Smooth muscle cell (in vitro differentiated cells): ENCODE measurements around the gene SCYGR7. TPM values are rescaled to one million over a fixed set of nuclear protein-coding genes. Genes with fewer than 3 reads are reported as not detected.

Experiments used
- DNase-seq: peaks from one replicate; lab custom pipeline; 2025; ENCODE audit not compliant: unreplicated experiment; lab: John Stamatoyannopoulos, UW
- H2AFZ ChIP-seq: fragments of 200-600 bp; sonication (generic); 2 replicates; pipeline ENCODE4 v1.6.0; 2016; ENCODE audit warnings: antibody characterized with exemption, low read depth, mild to moderate bottlenecking
- H3F3A ChIP-seq: fragments of 200-600 bp; sonication (generic); 2 replicates; pipeline ENCODE4 v1.6.0; 2017; ENCODE audit warnings: antibody characterized with exemption, low read depth
- H3K27ac ChIP-seq: fragments of 200-600 bp; sonication (generic); 2 replicates; pipeline ENCODE4 v1.5.1; 2016; ENCODE audit warnings: low read depth, mild to moderate bottlenecking
- H3K27me3 ChIP-seq: fragments of 200-600 bp; sonication (generic); 2 replicates; pipeline ENCODE4 v1.6.1; 2016; ENCODE audit warnings: low read depth, mild to moderate bottlenecking
- H3K36me3 ChIP-seq: fragments of 200-600 bp; sonication (generic); 2 replicates; pipeline ENCODE4 v1.5.1; 2016; ENCODE audit warnings: low read depth
- H3K4me1 ChIP-seq: fragments of 200-600 bp; sonication (generic); 2 replicates; pipeline ENCODE4 v1.5.1; 2016; ENCODE audit warnings: low read depth
- H3K4me2 ChIP-seq: fragments of 200-600 bp; sonication (generic); 2 replicates; pipeline ENCODE4 v1.6.0; 2016; ENCODE audit warnings: mild to moderate bottlenecking
- H3K4me3 ChIP-seq: fragments of 200-600 bp; sonication (generic); 2 replicates; pipeline ENCODE4 v1.5.1; 2016; ENCODE audit warnings: mild to moderate bottlenecking
- H3K79me2 ChIP-seq: fragments of 200-600 bp; sonication (generic); 2 replicates; pipeline ENCODE4 v1.6.0; 2016; ENCODE audit warnings: low read depth, mild to moderate bottlenecking
- H3K9ac ChIP-seq: fragments of 200-600 bp; sonication (generic); 2 replicates; pipeline ENCODE4 v1.6.0; 2016; ENCODE audit warnings: low read depth
- H3K9me3 ChIP-seq: fragments of 200-600 bp; sonication (generic); replicated peaks from 2 replicates; pipeline ENCODE4 v1.5.1; 2016; ENCODE audit warnings: low read depth
- H4K20me1 ChIP-seq: fragments of 200-600 bp; sonication (generic); 2 replicates; pipeline ENCODE4 v1.6.0; 2016; ENCODE audit warnings: low read depth
- WGBS: methylation state at CpG from one replicate; pipeline ENCODE4 v1.1.7; 2016; ENCODE audit warnings: low lambda C conversion rate; 5-methylcytosine and 5-hydroxymethylcytosine counted together
- polyA plus RNA-seq: library from polyadenylated mRNA; unstranded; fragments of >200 nt; fragmentation: Nextera tagmentation; extraction: Ambion mirVana; gene quantifications from 2 replicates; pipeline ENCODE4 v1.2.1, GENCODE V29; 2016
- total RNA-seq: library from RNA; depleted of rRNA; stranded (reverse); fragments of >200 nt; gene quantifications from 2 replicates; pipeline ENCODE4 v1.2.3, GENCODE V29; 2014
- TF ChIP-seq, protein P1 (sequence below): fragments of 200-600 bp; sonication (generic); IDR thresholded peaks from 2 replicates; pipeline ENCODE4 v1.5.1; 2017; ENCODE audit warnings: borderline replicate concordance, mild to moderate bottlenecking, antibody characterized with exemption; ENCODE audit not compliant: insufficient read depth, poor library complexity, severe bottlenecking

The SCYGR7 gene
- total and polyA plus RNA-seq, 2 experiments from 2014 or later, result not detected

GRCh38 chr2:227767830-227768229, 39.7 kb downstream of the SCYGR7 start:
- no peak for DNase-seq
- no peaks in the 10 kb centered on the region for H3K9me3 ChIP-seq
- no peak overlapping the region for H3K4me3 ChIP-seq
- H3K9ac ChIP-seq, result no peak overlapping the region
- H3F3A ChIP-seq, result no peaks in the 10 kb centered on the region
- 96% methylated on average over 22 of the region's 22 CpGs for WGBS
- H3K4me1 ChIP-seq, result no peaks in the 10 kb centered on the region
- H4K20me1 ChIP-seq, result no peaks in the 10 kb centered on the region
- no peak overlapping the region for H3K27ac ChIP-seq
- no peaks in the 10 kb centered on the region for H3K36me3 ChIP-seq
- TF ChIP-seq, protein P1, sequence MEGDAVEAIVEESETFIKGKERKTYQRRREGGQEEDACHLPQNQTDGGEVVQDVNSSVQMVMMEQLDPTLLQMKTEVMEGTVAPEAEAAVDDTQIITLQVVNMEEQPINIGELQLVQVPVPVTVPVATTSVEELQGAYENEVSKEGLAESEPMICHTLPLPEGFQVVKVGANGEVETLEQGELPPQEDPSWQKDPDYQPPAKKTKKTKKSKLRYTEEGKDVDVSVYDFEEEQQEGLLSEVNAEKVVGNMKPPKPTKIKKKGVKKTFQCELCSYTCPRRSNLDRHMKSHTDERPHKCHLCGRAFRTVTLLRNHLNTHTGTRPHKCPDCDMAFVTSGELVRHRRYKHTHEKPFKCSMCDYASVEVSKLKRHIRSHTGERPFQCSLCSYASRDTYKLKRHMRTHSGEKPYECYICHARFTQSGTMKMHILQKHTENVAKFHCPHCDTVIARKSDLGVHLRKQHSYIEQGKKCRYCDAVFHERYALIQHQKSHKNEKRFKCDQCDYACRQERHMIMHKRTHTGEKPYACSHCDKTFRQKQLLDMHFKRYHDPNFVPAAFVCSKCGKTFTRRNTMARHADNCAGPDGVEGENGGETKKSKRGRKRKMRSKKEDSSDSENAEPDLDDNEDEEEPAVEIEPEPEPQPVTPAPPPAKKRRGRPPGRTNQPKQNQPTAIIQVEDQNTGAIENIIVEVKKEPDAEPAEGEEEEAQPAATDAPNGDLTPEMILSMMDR, result no peak
- H3K27me3 ChIP-seq, result no peaks in the 10 kb centered on the region
- no peaks in the 10 kb centered on the region for H3K79me2 ChIP-seq
- no peak overlapping the region for H3K4me2 ChIP-seq
- H2AFZ ChIP-seq, result no peak overlapping the region

GRCh38 chr2:227772197-227772661, 44.1 kb downstream of the SCYGR7 start:
- Histone ChIP-seq H3F3A (no peaks in the 10 kb centered on the region), H3K4me2 (no peak overlapping the region), H3K4me1 (no peaks in the 10 kb centered on the region), H2AFZ (no peak overlapping the region), H3K9ac (no peak overlapping the region), H3K36me3 (no peaks in the 10 kb centered on the region), H3K27me3 (no peaks in the 10 kb centered on the region), H3K79me2 (no peaks in the 10 kb centered on the region), H3K27ac (no peak overlapping the region), H3K4me3 (no peak overlapping the region), H4K20me1 (no peaks in the 10 kb centered on the region), H3K9me3 (no peaks in the 10 kb centered on the region)
- DNase-seq, result no peak
- WGBS, result 88% methylated on average over 5 of the region's 5 CpGs
- TF ChIP-seq, protein P1, result no peak

DNA sequence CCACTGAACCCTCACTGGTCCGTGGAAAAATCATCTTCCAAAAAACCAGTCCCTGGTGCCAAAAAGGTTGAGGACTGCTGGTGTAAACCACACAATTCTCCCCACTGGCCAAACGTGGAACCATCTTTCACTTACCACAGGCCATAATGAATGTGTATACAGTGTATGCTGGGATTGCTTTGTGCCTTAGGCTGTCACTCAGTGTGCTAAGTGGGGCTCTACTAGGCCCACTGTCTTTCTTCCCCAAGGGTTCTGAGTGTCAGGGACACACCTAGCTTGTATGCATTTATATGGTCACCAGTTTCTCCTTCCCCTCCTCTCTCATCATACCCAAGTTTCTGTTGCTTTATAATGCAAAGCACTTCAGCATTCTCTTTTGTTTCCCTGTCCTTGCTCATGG, 44.8 kb downstream of the SCYGR7 start:
- no peaks in the 10 kb centered on the region for H3F3A ChIP-seq
- no peaks in the 10 kb centered on the region for H3K27me3 ChIP-seq
- no peaks in the 10 kb centered on the region for H4K20me1 ChIP-seq
- H3K9ac ChIP-seq, result no peak overlapping the region
- no peaks in the 10 kb centered on the region for H3K4me1 ChIP-seq
- no peak for DNase-seq
- TF ChIP-seq, protein P1, result no peak
- H3K4me3 ChIP-seq, result no peak overlapping the region
- no peak overlapping the region for H3K27ac ChIP-seq
- no peaks in the 10 kb centered on the region for H3K79me2 ChIP-seq
- H3K9me3 ChIP-seq, result no peaks in the 10 kb centered on the region
- H3K36me3 ChIP-seq, result no peaks in the 10 kb centered on the region
- no peak overlapping the region for H3K4me2 ChIP-seq
- 64% methylated on average over 2 of the region's 2 CpGs for WGBS
- no peak overlapping the region for H2AFZ ChIP-seq

- 46% methylated on average over 15 of the region's 15 CpGs for WGBS
- Histone ChIP-seq H2AFZ (no peak overlapping the region), H3K79me2 (no peaks in the 10 kb centered on the region), H3K36me3 (no peaks in the 10 kb centered on the region), H3K27me3 (no peaks in the 10 kb centered on the region), H3K4me2 (no peak overlapping the region), H3F3A (no peaks in the 10 kb centered on the region), H3K27ac (no peak overlapping the region), H3K9me3 (no peaks in the 10 kb centered on the region), H3K4me1 (no peaks in the 10 kb centered on the region), H4K20me1 (no peaks in the 10 kb centered on the region), H3K9ac (no peak overlapping the region), H3K4me3 (no peak overlapping the region)
- TF ChIP-seq, protein P1, result peak; percentile 21
- no peak for DNase-seq
Observed at GRCh38 chr2:227774011-227774624, 46.0 kb downstream of the SCYGR7 start.
